Upper lobe of left lung (tissue), 6 donors: Measurements from ENCODE around the gene SMOC2. TPM values are rescaled to one million over a fixed set of nuclear protein-coding genes. Genes with fewer than 3 reads are reported as not detected.

Experiments used
- ATAC-seq, 2 donors: fragments of 200-7000 bp; cut with Tn5 transposase; one replicate each; pipeline ENCODE4 v1.9.1; 2022; ENCODE audit warnings: mild to moderate bottlenecking in 2 of 2, moderate library complexity in 2 of 2; ENCODE audit not compliant: low FRiP score in 2 of 2
- DNase-seq, 2 donors: peaks; one replicate each; pipeline ENCODE4 v3.0.0-alpha.2; 2019 to 2020
- H3K27ac ChIP-seq, 4 donors: fragments of 200-600 bp; sonication (generic); one replicate each; pipeline ENCODE4 v1.5.1; 2016 to 2019
- H3K27me3 ChIP-seq, 4 donors: fragments of 200-600 bp; sonication (generic); one replicate each; pipeline ENCODE4 v1.5.1; 2017 to 2019
- H3K36me3 ChIP-seq, 4 donors: fragments of 200-600 bp; sonication (generic); one replicate each; pipeline ENCODE4 v1.5.1; 2016 to 2019
- H3K4me1 ChIP-seq, 4 donors: fragments of 200-600 bp; sonication (generic); one replicate each; pipeline ENCODE4 v1.5.1; 2018 to 2019
- H3K4me3 ChIP-seq, 4 donors: fragments of 200-600 bp; sonication (generic); one replicate each; pipeline ENCODE4 v1.5.1; 2017 to 2019; ENCODE audit warnings: mild to moderate bottlenecking in 2 of 4, moderate library complexity in 1 of 4
- H3K9me3 ChIP-seq, 4 donors: fragments of 200-600 bp; sonication (generic); one replicate each; pipeline ENCODE4 v1.5.1; 2018 to 2019
- EP300 ChIP-seq, 4 donors: sonication (generic); formaldehyde crosslinking; IDR thresholded peaks; one replicate each; pipeline ENCODE4 v1.5.1; 2017; ENCODE audit warnings: antibody characterized with exemption in 4 of 4, control low read depth in 2 of 4
- POLR2A ChIP-seq, 4 donors: fragments of 450-650 bp; IDR thresholded peaks; one replicate each; pipeline ENCODE4 v1.5.1; 2016 to 2017; ENCODE audit warnings: antibody characterized with exemption in 4 of 4, mild to moderate bottlenecking in 2 of 4
- POLR2AphosphoS5 ChIP-seq, 2 donors: sonication (generic); formaldehyde crosslinking; IDR thresholded peaks; one replicate each; pipeline ENCODE4 v1.5.1; 2017; ENCODE audit warnings: antibody characterized with exemption in 2 of 2
- WGBS, 2 donors: methylation state at CpG; one replicate each; pipeline ENCODE4 v1.1.5; 2017 to 2018; 5-methylcytosine and 5-hydroxymethylcytosine counted together
- total RNA-seq, 6 donors: library from RNA; depleted of rRNA in 4 of 6; stranded (reverse); fragments of >200 nt in 4 of 6; gene quantifications; one replicate each; pipeline versions ENCODE4 v1.1.0 to v1.2.1, GENCODE V29; 2016 to 2021
- TF ChIP-seq, protein P1 (sequence below), 6 experiments: fragments of 450-650 bp in 4 of 6; fragments of 200-600 bp in 2 of 6; sonication (generic) in 2 of 6; IDR thresholded peaks; one replicate each; pipeline ENCODE4 v1.5.1; 2016 to 2019; ENCODE audit warnings: antibody characterized with exemption in 6 of 6
- donor health status: DM: no; HTN: no; CAD: no; lungs with moderate emphysema.
- donor health status: DM: no; HTN: yes; CAD: no; lungs with severe emphysema.

Gene SMOC2
- total RNA-seq, 6 donors from 2014 or later, result 1.0 to 18.9 (median 5.0) TPM

GRCh38 chr6:168605964-168606363 lies 165.0 kb downstream of the SMOC2 start:
- H3K27ac ChIP-seq, result no peak overlapping the region
- no peak overlapping the region for H3K4me3 ChIP-seq
- no peak for ATAC-seq
- no peaks in the 10 kb centered on the region for H3K27me3 ChIP-seq
- WGBS, 2 donors, result 71 to 77% methylated on average over 7 of the region's 7 CpGs
- H3K4me1 ChIP-seq, result peaks cover 0 to 11% (median 0%) of the 10 kb centered on the region in 4 donors
- no peak for TF ChIP-seq EP300 (IDR thresholded peaks at IDR 0.05)
- no peak for TF ChIP-seq POLR2AphosphoS5 (IDR thresholded peaks at IDR 0.05)
- TF ChIP-seq POLR2A (IDR thresholded peaks at IDR 0.05), result no peak
- TF ChIP-seq, protein P1, sequence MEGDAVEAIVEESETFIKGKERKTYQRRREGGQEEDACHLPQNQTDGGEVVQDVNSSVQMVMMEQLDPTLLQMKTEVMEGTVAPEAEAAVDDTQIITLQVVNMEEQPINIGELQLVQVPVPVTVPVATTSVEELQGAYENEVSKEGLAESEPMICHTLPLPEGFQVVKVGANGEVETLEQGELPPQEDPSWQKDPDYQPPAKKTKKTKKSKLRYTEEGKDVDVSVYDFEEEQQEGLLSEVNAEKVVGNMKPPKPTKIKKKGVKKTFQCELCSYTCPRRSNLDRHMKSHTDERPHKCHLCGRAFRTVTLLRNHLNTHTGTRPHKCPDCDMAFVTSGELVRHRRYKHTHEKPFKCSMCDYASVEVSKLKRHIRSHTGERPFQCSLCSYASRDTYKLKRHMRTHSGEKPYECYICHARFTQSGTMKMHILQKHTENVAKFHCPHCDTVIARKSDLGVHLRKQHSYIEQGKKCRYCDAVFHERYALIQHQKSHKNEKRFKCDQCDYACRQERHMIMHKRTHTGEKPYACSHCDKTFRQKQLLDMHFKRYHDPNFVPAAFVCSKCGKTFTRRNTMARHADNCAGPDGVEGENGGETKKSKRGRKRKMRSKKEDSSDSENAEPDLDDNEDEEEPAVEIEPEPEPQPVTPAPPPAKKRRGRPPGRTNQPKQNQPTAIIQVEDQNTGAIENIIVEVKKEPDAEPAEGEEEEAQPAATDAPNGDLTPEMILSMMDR (IDR thresholded peaks at IDR 0.05), result no peak
- no peak for DNase-seq
- no peaks in the 10 kb centered on the region for H3K9me3 ChIP-seq
- no peaks in the 10 kb centered on the region for H3K36me3 ChIP-seq

DNA sequence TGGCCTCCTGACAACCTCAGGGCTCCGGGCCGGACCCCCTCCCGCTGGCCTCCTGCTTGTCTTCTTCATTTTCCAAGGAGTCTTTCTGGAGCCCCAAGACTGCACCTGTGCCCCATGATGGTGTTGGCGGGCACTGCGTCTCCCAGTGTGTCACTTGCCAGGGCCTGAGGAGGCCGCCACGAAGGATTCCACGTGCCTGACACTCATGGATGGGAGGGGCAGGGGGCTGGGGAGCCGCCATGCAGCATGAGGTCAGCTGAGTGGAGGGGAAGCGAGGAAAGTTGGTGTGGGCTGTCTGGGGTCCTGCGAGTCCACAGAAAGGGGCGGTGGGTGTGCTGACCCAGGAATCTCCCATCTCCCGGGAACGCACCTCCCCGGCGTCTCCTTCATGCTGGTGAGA lies 165.7 kb downstream of the SMOC2 start:
- no peaks in the 10 kb centered on the region for H3K27me3 ChIP-seq
- TF ChIP-seq POLR2A (IDR thresholded peaks at IDR 0.05), result no peak
- TF ChIP-seq POLR2AphosphoS5 (IDR thresholded peaks at IDR 0.05), result no peak
- TF ChIP-seq, protein P1 (IDR thresholded peaks at IDR 0.05), result no peak
- no peak for TF ChIP-seq EP300 (IDR thresholded peaks at IDR 0.05)
- H3K4me1 ChIP-seq, result peaks cover 0 to 11% (median 0%) of the 10 kb centered on the region in 4 donors
- ATAC-seq, result no peak
- H3K27ac ChIP-seq, result no peak overlapping the region
- DNase-seq, result peak in 1 of 2 donors; percentile 62
- H3K36me3 ChIP-seq, result no peaks in the 10 kb centered on the region
- WGBS, 2 donors, result 83 to 90% methylated on average over 14 to 16 of the region's 16 CpGs
- no peaks in the 10 kb centered on the region for H3K9me3 ChIP-seq
- H3K4me3 ChIP-seq, result no peak overlapping the region

DNA sequence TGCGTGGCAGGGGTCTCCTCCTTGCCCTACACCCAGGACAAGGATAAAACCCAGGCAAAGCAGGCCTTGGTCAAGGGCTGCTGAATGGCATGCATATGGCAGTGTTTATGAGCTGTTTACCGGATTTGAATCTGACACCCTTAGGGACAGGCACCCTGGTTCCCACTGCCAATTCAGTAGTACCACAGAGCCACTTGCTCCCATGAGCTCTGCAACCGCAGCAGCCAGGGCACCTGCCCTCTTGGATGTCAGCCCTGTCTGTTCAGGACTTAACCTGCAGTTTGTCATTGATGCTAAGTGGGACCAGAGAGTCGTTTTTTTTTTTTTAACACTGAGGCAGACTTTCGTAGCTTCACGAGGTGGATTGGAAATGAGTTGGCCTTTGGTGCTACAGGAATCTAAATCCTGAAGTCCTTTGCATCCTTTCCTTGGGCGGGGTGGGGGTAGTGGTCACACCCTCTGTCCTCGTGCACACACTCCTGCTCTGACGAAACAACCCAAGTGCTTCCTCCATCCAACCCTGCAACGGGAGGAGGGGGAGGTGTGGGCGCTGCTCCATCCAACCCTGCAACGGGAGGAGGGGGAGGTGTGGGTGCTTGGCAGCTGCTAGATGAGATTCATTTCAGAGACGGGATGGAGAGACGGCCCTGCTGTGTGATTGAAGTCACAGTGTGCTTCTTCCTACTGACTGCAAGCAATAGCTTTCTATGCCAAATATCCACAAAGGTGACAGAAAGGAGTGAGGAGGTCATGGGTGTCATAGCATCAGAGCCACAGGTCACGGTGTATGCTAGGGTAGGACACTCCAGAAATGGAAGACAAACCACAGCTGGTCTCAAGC lies 166.5 kb downstream of the SMOC2 start:
- H3K36me3 ChIP-seq, result no peaks in the 10 kb centered on the region
- 19 to 28% methylated on average over 12 to 14 of the region's 15 CpGs for WGBS, 2 donors
- no peak overlapping the region for H3K4me3 ChIP-seq
- DNase-seq (peak in 1 of 2 donors; percentile 75), ATAC-seq (peak; percentile 56 to 91)
- no peak overlapping the region for H3K27ac ChIP-seq
- TF ChIP-seq POLR2A (IDR thresholded peaks at IDR 0.05) (no peak), POLR2AphosphoS5 (IDR thresholded peaks at IDR 0.05) (peak in 1 of 2 donors; percentile 30), EP300 (IDR thresholded peaks at IDR 0.05) (peak in 2 of 4 donors; percentile 36 to 39)
- H3K27me3 ChIP-seq, result no peaks in the 10 kb centered on the region
- no peaks in the 10 kb centered on the region for H3K9me3 ChIP-seq
- H3K4me1 ChIP-seq, result peaks cover 0 to 11% (median 0%) of the 10 kb centered on the region in 4 donors

- peaks cover 0 to 11% (median 0%) of the 10 kb centered on the region in 4 donors for H3K4me1 ChIP-seq
- TF ChIP-seq, protein P1 (IDR thresholded peaks at IDR 0.05), result no peak
- H3K27ac ChIP-seq, result no peak overlapping the region
- no peaks in the 10 kb centered on the region for H3K36me3 ChIP-seq
- H3K9me3 ChIP-seq, result no peaks in the 10 kb centered on the region
- ATAC-seq (no peak), DNase-seq (no peak)
- H3K4me3 ChIP-seq, result no peak overlapping the region
- H3K27me3 ChIP-seq, result no peaks in the 10 kb centered on the region
- 64 to 89% methylated on average over 10 to 11 of the region's 11 CpGs for WGBS, 2 donors
Observed at GRCh38 chr6:168608113-168608400, 167.1 kb downstream of the SMOC2 start.

DNA sequence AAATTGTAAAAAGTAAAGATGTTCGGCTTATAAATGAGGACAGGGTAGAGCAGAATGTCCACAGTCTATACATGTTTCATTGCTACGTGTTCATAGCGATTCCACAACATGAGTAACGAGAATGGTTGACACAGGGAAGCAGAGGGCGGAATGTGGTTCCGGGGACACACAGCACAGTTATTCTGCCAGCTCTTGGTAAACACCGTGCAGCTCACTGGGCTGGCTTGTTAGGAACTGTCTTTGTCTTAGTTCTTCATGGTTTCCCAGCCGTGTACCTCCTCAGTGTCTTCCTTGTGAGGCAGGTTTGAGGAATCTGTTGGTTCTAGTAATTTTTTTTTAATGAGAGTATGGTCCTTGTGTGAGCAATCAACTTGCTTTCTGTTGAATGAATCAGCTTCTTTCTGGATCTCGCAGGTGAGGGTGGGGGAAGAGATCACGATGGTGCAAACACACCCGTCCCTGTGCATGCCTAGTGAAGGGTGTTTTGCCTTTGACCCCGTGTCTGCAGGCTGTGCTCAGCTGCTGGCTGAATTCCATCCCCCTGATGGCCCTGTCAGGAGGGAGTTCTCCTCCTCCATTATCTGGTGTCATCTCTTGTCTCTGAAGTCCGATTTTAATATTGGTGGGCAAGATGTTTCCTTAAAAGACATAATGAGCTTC lies 168.2 kb downstream of the SMOC2 start:
- Histone ChIP-seq H3K9me3 (no peaks in the 10 kb centered on the region), H3K4me1 (peaks cover 0 to 11% (median 0%) of the 10 kb centered on the region in 4 donors), H3K4me3 (no peak overlapping the region), H3K36me3 (no peaks in the 10 kb centered on the region), H3K27ac (no peak overlapping the region), H3K27me3 (no peaks in the 10 kb centered on the region)
- TF ChIP-seq, protein P1 (IDR thresholded peaks at IDR 0.05), result no peak
- TF ChIP-seq POLR2AphosphoS5 (IDR thresholded peaks at IDR 0.05), result no peak
- TF ChIP-seq POLR2A (IDR thresholded peaks at IDR 0.05), result no peak
- no peak for TF ChIP-seq EP300 (IDR thresholded peaks at IDR 0.05)
- ATAC-seq (no peak), DNase-seq (no peak)
- 64 to 67% methylated on average over 13 of the region's 13 CpGs for WGBS, 2 donors
